Activated CD8-positive, alpha-beta memory T cell treated with anti-CD3 and anti-CD28 coated beads for 36 hours (primary cell): ENCODE measurements around the gene ZNF425. TPM values are rescaled to one million over a fixed set of nuclear protein-coding genes. Genes with fewer than 3 reads are reported as not detected.

ENCODE experiments used
- total RNA-seq, 2 experiments: library from RNA; stranded (reverse); gene quantifications; one replicate each; pipeline ENCODE4 v1.2.3, GENCODE V29; 2021

Gene ZNF425
- total RNA-seq, 2 experiments from 2014 or later = 0.99 to 1.4 TPM

Other genes with a start within 250 kb of the ZNF425 start
- 100 to 1,000 TPM; 105 to 106 TPM for gene EZH2, start 242.0 kb downstream of the ZNF425 start, total RNA-seq
- gene PDIA4, start 97.8 kb downstream of the ZNF425 start, total RNA-seq = 10 to 100 TPM; 97.8 to 99.4 TPM
- gene ZNF786, start 35.6 kb downstream of the ZNF425 start, total RNA-seq = 1 to 10 TPM; 7.3 to 7.5 TPM
- gene ZNF398, start 21.1 kb upstream of the ZNF425 start, total RNA-seq = 10 to 100 TPM; 12.5 to 13.1 TPM
- gene ZNF282, start 69.2 kb upstream of the ZNF425 start, total RNA-seq = 10 to 100 TPM; 31.8 to 35.8 TPM
- 10 to 100 TPM; 14.0 to 14.9 TPM for gene ZNF212, start 113.3 kb upstream of the ZNF425 start, total RNA-seq
- gene ZNF783, start 135.9 kb upstream of the ZNF425 start, total RNA-seq = 10 to 100 TPM; 18.7 to 20.3 TPM